OCI-M1 (cell line): Measurements from ENCODE around the gene OSBPL6.

Experiments
- DNase-seq: peaks from one replicate; lab custom pipeline; 2025; lab: John Stamatoyannopoulos, UW

The OSBPL6 gene

DNA sequence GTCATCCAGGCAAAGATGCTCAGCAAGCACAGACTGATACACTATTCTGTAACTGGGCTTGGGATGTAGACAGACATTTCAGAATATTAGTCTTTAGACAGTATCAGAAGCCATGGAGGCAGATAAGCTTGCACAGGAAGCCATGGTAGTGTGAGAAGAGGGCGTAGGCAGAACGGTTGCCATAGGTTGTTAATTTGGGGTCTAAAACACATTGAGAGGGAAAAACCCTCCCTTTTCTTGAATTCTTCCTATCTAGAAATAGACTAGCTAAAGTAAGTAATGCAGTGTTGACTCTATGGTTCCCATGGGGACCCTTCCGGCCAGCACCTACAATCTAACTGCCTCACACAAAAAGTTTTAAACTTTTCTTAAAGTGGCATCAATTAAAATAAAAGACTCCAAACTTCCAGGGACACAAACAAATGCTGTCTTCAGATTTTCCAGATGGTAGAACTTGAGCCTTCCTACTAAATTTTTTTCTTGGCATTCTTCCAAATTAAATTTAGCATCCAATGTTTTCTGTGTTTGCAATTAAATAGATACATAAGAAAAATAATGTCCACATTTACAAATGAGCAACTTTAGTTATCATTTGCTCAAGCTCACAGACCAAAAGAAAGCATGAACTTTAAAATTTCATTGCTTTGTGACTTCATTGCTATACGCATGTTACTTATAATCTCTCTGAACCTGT lies 254.8 kb downstream of the OSBPL6 start:
- no peak for DNase-seq

- DNase-seq = peak; percentile 44
These were observed 255.6 kb downstream of the OSBPL6 start for GRCh38 chr2:178449700-178450523.

- DNase-seq = no peak
These were observed 256.1 kb downstream of the OSBPL6 start for GRCh38 chr2:178450524-178450773.

DNA sequence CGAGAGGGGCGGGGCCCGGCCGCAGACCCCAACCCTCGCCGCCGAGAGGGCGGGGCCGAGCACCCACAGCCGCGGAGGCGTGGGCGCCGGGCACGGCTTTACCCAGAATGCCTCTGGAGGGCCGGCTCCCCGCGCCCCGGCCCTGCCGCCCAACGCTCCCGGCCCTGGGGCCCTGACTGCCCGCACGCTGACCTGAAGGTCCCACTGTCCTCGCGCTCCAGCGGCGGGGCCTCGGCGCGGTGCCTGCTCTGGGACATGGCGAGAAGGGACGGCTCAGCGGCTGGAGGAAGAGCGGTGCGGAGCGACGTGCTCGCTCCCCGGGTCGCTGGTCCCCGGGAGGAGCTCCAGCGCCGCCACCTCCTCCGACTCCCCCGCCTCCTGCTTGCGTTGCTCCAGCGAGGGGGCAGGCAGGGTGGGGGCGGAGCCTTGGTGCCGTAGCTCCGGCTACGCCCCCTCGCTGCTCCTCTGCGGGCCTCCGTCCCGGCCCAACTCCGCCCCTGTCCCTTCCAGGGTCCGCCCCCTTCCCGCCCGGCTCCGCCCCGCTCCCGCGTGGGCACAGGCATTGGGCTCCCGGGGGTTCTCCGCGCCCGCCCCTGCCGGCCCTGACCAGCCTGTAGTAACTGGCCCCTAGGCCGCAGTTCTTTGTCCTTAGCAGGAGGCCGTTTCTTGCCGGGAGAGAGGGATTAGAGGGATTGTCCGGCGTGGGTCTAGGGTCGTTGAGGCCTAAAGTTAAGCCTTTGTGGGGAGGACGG lies 256.6 kb downstream of the OSBPL6 start, which contains the start of the genes PJVK and PRKRA:
Gene PJVK, plus strand, starts transcription at position 605 of the 752 bp plus-strand sequence. CDS start 2,032 bp downstream, outside the sequence.
Gene PRKRA, minus strand, starts transcription at position 402 of the 752 bp plus-strand sequence. Its CDS starts 145 bp downstream, at position 257.
- DNase-seq = peak; percentile 97

- DNase-seq = no peak
These were observed 258.0 kb downstream of the OSBPL6 start for GRCh38 chr2:178452334-178452733.
